HG02588 (cell line): Measurements from ENCODE around the gene WASHC2A.
"Not testable (repeated sequence)": the region's sequence is repeated elsewhere in the genome, so short reads cannot be mapped to it uniquely, and the experiment has no call there.

Experiments used
- ATAC-seq: cut with Tn5 transposase; IDR thresholded peaks from one replicate; pipeline ENCODE4 v1.9.1; 2021; ENCODE audit warnings: mild to moderate bottlenecking, moderate library complexity; ENCODE audit not compliant: unreplicated experiment

WASHC2A gene

DNA sequence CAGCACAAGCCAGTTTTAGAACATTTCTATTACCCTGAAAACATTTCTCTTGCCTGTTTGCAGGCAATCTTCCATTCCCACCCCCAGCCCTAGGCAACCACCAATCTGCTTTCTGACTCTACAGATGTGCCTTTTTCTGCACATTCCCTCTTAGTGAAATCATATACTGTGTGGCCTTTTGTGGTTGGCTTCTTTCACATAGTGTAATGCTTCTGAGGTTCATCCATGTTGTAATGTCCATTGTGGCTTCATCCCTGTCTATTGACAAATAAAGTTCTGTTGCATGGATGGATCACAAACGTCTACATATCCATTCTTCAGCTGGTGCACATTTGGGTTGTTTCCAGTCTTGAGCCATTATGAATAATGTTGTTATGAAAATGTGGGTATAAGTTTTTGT lies 77.8 kb downstream of the WASHC2A start:
- ATAC-seq = not testable (repeated sequence)

DNA sequence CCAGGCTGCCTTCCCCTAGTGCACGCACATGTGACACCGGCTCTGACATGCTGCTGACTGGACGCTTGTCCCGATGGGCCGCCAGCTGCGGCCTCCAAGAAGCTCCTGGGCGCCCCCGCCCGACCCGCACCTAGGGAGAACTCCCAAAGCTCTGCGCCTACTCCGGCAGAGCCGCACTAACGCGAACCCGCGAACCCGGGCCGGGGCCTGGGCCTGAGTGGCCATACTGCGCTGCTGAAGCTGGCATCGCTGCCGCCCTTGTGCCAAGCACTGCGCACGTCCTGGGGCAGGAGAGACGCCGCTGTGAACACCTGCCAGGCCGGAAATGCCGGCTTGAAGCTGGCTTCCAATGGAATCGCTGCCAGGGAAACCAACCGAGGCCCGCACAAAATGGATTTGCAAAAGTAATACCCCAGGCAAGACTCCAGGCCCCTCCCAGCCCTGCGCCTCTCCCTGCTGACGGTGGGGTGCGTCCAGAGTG lies 85.1 kb downstream of the WASHC2A start:
- ATAC-seq = no peak

- ATAC-seq = not testable (repeated sequence)
Measured at GRCh38 chr10:50157868-50158267, 90.1 kb downstream of the WASHC2A start.

- not testable (repeated sequence) for ATAC-seq
Measured at GRCh38 chr10:50159856-50160255, 92.1 kb downstream of the WASHC2A start.

DNA sequence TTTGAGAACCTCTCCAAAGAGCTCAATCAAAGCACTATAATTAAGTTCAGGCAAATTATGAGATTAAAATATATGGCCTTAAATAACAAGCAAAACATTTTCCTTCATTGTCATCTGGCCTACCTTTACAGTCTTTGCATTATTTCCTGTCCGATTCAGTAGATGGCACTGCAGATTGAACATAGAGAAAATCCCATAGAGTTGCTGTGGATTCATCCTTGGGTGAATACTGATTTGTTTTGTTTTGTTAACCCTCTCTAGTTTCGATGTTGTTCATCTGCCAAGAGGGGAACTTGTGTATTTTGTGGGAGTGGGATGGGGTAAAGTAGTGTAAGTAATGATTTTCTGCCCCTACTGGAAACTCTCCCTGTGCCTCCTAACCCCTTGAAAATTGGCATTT lies 97.3 kb downstream of the WASHC2A start:
- not testable (repeated sequence) for ATAC-seq

- ATAC-seq = not testable (repeated sequence)
Measured at GRCh38 chr10:50167833-50168232, 100.1 kb downstream of the WASHC2A start.

DNA sequence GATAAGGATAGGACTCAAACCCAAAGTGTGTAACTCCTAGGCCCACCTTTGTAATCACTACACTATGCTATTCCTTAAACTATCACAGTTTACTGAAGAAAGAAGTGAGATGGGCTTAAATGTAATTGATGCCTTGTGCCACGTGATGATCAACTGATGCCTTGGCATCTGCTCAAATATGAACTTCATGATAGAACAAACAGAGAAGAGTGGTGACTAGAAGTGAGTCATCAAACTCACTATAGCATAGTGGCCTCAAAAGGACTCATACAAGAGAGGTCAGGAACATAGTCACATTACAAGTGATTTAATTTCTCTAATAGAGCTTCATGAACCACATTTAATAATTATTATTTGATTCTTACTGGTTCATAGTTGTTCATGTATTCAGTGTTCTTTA lies 101.8 kb downstream of the WASHC2A start:
- ATAC-seq = not testable (repeated sequence)

GRCh38 chr10:50174788-50175525 lies 107.2 kb downstream of the WASHC2A start:
- not testable (repeated sequence) for ATAC-seq
